Thymus (tissue), 11 donors: Measurements from ENCODE around the gene DNAJC24. TPM values are rescaled to one million over a fixed set of nuclear protein-coding genes. Genes with fewer than 3 reads are reported as not detected.

Source experiments
- DNase-seq, 9 donors: peaks; one replicate each; pipeline ENCODE4 v3.0.0-alpha.2; 2013; ENCODE audit warnings: low spot score in 9 of 9, low read depth in 6 of 9, missing footprints in 1 of 9
- H3K27ac ChIP-seq, 2 donors: one replicate each; pipeline ENCODE4 v1.5.1; 2013; ENCODE audit warnings: control low read depth in 1 of 2, low read depth in 1 of 2, low read length in 1 of 2, mild to moderate bottlenecking in 1 of 2, moderate library complexity in 1 of 2
- H3K27me3 ChIP-seq, 2 donors: one replicate each; pipeline ENCODE4 v1.5.1; 2013; ENCODE audit warnings: low read length in 1 of 2; ENCODE audit not compliant: control insufficient read depth in 2 of 2, insufficient read depth in 1 of 2
- H3K36me3 ChIP-seq, 2 donors: one replicate each; pipeline ENCODE4 v1.5.1; 2013; ENCODE audit warnings: low read length in 1 of 2, mild to moderate bottlenecking in 1 of 2, moderate library complexity in 1 of 2; ENCODE audit not compliant: control insufficient read depth in 2 of 2, insufficient read depth in 2 of 2
- H3K4me1 ChIP-seq, 2 donors: one replicate each; pipeline ENCODE4 v1.5.1; 2013; ENCODE audit warnings: low read length in 2 of 2; ENCODE audit not compliant: control insufficient read depth in 2 of 2, insufficient read depth in 2 of 2
- H3K4me3 ChIP-seq, 2 donors: one replicate each; pipeline ENCODE4 v1.5.1; 2013; ENCODE audit warnings: low read length in 2 of 2, control low read depth in 1 of 2, mild to moderate bottlenecking in 1 of 2
- H3K9me3 ChIP-seq, 2 donors: one replicate each; pipeline ENCODE4 v1.5.1; 2013; ENCODE audit warnings: low read length in 1 of 2, mild to moderate bottlenecking in 1 of 2; ENCODE audit not compliant: control insufficient read depth in 2 of 2, insufficient read depth in 1 of 2
- WGBS: extraction: QIAGEN DNeasy Blood & Tissue Kit; methylation state at CpG from one replicate; pipeline ENCODE4 v1.1.7; 2013; 5-methylcytosine and 5-hydroxymethylcytosine counted together
- polyA plus RNA-seq: library from polyadenylated mRNA; stranded (reverse); fragments of 200-250 nt; gene quantifications from one replicate; pipeline ENCODE4 v1.2.3, GENCODE V29; 2013
- total RNA-seq: library from RNA; stranded (reverse); fragments of 120-200 nt; gene quantifications from one replicate; pipeline ENCODE4 v1.2.4, GENCODE V29; 2013
- donor health status: healthy.

The DNAJC24 gene
- total and polyA plus RNA-seq, 2 donors: 8.8 to 12.1 TPM

GRCh38 chr11:31340903-31341572, 28.6 kb upstream of the DNAJC24 start:
- H3K27me3 ChIP-seq: no peaks in the 10 kb centered on the region
- no peaks in the 10 kb centered on the region for H3K36me3 ChIP-seq
- H3K9me3 ChIP-seq: no peaks in the 10 kb centered on the region
- no peaks in the 10 kb centered on the region for H3K4me1 ChIP-seq
- DNase-seq: peak in 3 of 9 donors; percentile 1 to 19 (median 12)
- H3K27ac ChIP-seq: no peak overlapping the region
- no peak overlapping the region for H3K4me3 ChIP-seq
- WGBS: 95% methylated on average over 5 of the region's 5 CpGs

- H3K4me1 ChIP-seq: no peaks in the 10 kb centered on the region
- no peak overlapping the region for H3K4me3 ChIP-seq
- H3K27ac ChIP-seq: no peak overlapping the region
- H3K9me3 ChIP-seq: no peaks in the 10 kb centered on the region
- DNase-seq: no peak
- H3K36me3 ChIP-seq: no peaks in the 10 kb centered on the region
- H3K27me3 ChIP-seq: no peaks in the 10 kb centered on the region
Observed at GRCh38 chr11:31351168-31351567, 18.5 kb upstream of the DNAJC24 start.

GRCh38 chr11:31355131-31355530, 14.5 kb upstream of the DNAJC24 start:
- WGBS: 81% methylated on average over 2 of the region's 2 CpGs
- Histone ChIP-seq H3K4me3 (no peak overlapping the region), H3K36me3 (no peaks in the 10 kb centered on the region), H3K9me3 (no peaks in the 10 kb centered on the region), H3K27ac (no peak overlapping the region), H3K4me1 (no peaks in the 10 kb centered on the region), H3K27me3 (no peaks in the 10 kb centered on the region)
- DNase-seq: no peak

- Histone ChIP-seq H3K27ac (no peak overlapping the region), H3K4me3 (no peak overlapping the region), H3K36me3 (no peaks in the 10 kb centered on the region), H3K4me1 (no peaks in the 10 kb centered on the region), H3K9me3 (no peaks in the 10 kb centered on the region), H3K27me3 (no peaks in the 10 kb centered on the region)
- WGBS: 97% methylated on average over 5 of the region's 5 CpGs
- no peak for DNase-seq
Observed at GRCh38 chr11:31355817-31356216, 13.8 kb upstream of the DNAJC24 start.

- no peak for DNase-seq
- H3K27me3 ChIP-seq: peaks cover 0 to under 1% of the 10 kb centered on the region in 2 donors
- H3K36me3 ChIP-seq: no peaks in the 10 kb centered on the region
- H3K9me3 ChIP-seq: no peaks in the 10 kb centered on the region
- WGBS: 96% methylated on average over 4 of the region's 4 CpGs
- H3K4me3 ChIP-seq: no peak overlapping the region
- no peak overlapping the region for H3K27ac ChIP-seq
- no peaks in the 10 kb centered on the region for H3K4me1 ChIP-seq
Observed at GRCh38 chr11:31361743-31362142, 7.9 kb upstream of the DNAJC24 start.

- H3K36me3 ChIP-seq: no peaks in the 10 kb centered on the region
- no peaks in the 10 kb centered on the region for H3K9me3 ChIP-seq
- 8% methylated on average over 4 of the region's 4 CpGs for WGBS
- no peak overlapping the region for H3K4me3 ChIP-seq
- peaks cover 0 to 14% of the 10 kb centered on the region in 2 donors for H3K27me3 ChIP-seq
- H3K4me1 ChIP-seq: peaks cover 0 to 7% of the 10 kb centered on the region in 2 donors
- H3K27ac ChIP-seq: no peak overlapping the region
- no peak for DNase-seq
Observed at GRCh38 chr11:31366795-31367194, 2.9 kb upstream of the DNAJC24 start.

- H3K4me1 ChIP-seq: no peaks in the 10 kb centered on the region
- 99% methylated on average over 5 of the region's 5 CpGs for WGBS
- no peak overlapping the region for H3K4me3 ChIP-seq
- H3K9me3 ChIP-seq: no peaks in the 10 kb centered on the region
- no peak for DNase-seq
- H3K36me3 ChIP-seq: no peaks in the 10 kb centered on the region
- no peak overlapping the region for H3K27ac ChIP-seq
- no peaks in the 10 kb centered on the region for H3K27me3 ChIP-seq
Observed at GRCh38 chr11:31375879-31376278, 6.2 kb downstream of the DNAJC24 start.

GRCh38 chr11:31383116-31383515, 13.5 kb downstream of the DNAJC24 start:
- 96% methylated on average over 1 of the region's 1 CpG for WGBS
- no peaks in the 10 kb centered on the region for H3K4me1 ChIP-seq

GRCh38 chr11:31387379-31387778, 17.7 kb downstream of the DNAJC24 start:
- no peak for DNase-seq
- no peaks in the 10 kb centered on the region for H3K4me1 ChIP-seq
- WGBS: 91% methylated on average over 2 of the region's 2 CpGs
- H3K36me3 ChIP-seq: no peaks in the 10 kb centered on the region
- no peak overlapping the region for H3K4me3 ChIP-seq
- no peaks in the 10 kb centered on the region for H3K9me3 ChIP-seq
- no peak overlapping the region for H3K27ac ChIP-seq
- H3K27me3 ChIP-seq: no peaks in the 10 kb centered on the region

More at GRCh38 chr11:31383116-31383515, 13.5 kb downstream of the DNAJC24 start:
- no peak overlapping the region for H3K27ac ChIP-seq
- DNase-seq: no peak
- H3K4me3 ChIP-seq: no peak overlapping the region
- no peaks in the 10 kb centered on the region for H3K27me3 ChIP-seq
- H3K9me3 ChIP-seq: no peaks in the 10 kb centered on the region
- no peaks in the 10 kb centered on the region for H3K36me3 ChIP-seq
